A673 (cell line): Measurements from ENCODE around the gene TBC1D24.

Experiments used
- CTCF ChIP-seq: fragments of 300-800, 200-600 bp; sonication (generic); conservative IDR thresholded peaks from 2 replicates; pipeline ENCODE4 v1.5.1; 2017; ENCODE audit warnings: low read depth, mild to moderate bottlenecking, antibody characterized with exemption, low read length, moderate library complexity, mixed read lengths
- EZH2 ChIP-seq: fragments of 200-600 bp; sonication (generic); IDR thresholded peaks from 2 replicates; pipeline ENCODE4 v1.6.1; 2017; ENCODE audit warnings: borderline replicate concordance, low read depth, mild to moderate bottlenecking, mixed read lengths, antibody characterized with exemption, low read length; ENCODE audit not compliant: poor library complexity, severe bottlenecking

- TF ChIP-seq CTCF (no peak), EZH2 (no peak)
These were observed 22.2 kb downstream of the TBC1D24 start for GRCh38 chr16:2497116-2497630.
